ENCODE data around the gene SLC35F3.

The SLC35F3 gene

DNA sequence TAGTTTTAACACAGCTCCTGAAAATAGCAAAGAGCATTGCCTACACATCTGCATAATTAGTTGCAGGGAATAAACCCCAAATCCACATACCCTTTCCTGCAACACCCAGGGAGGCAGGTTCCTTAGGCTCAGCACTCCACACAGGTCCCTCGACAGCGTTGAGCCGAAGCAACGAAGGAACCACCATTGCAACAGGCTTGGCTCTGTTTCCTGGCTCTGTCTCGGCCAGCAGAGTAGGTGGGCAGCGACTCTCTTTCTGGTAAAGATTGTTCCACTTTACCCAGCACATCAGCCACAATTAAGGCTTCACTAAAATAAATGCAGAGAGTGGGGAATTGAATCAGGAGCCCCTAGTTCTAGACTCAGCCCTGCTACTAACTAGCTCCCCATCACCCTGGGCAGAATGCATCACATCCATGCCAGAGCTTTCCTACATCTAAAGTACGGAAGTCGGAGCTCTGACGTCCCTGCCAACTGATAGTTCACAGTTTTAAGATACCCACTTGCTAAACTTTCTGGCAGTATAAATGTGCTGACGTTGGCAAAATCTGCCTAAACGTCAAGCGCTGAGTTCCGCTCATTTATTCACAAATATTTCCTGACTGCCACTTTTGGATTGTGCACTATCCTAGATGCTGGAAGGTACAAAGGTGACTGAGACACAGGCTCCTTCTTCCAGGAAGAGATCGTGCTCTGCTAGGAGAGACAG lies 389.8 kb downstream of the SLC35F3 start:
- TF ChIP-seq TAF1 (IDR thresholded peaks at IDR 0.05; ENCODE audit: borderline replicate concordance, insufficient read depth, low read length) (no peak), FOXP2 (optimal IDR thresholded peaks at IDR 0.05; ENCODE audit: borderline replicate concordance, extremely low read depth, extremely low read length, insufficient read depth) (no peak), SIN3A (IDR thresholded peaks at IDR 0.05; ENCODE audit: borderline replicate concordance, insufficient read depth, low read length) (no peak), POLR2AphosphoS5 (IDR thresholded peaks at IDR 0.05; ENCODE audit: low read depth, low read length) (no peak)
- TF ChIP-seq, protein P1, sequence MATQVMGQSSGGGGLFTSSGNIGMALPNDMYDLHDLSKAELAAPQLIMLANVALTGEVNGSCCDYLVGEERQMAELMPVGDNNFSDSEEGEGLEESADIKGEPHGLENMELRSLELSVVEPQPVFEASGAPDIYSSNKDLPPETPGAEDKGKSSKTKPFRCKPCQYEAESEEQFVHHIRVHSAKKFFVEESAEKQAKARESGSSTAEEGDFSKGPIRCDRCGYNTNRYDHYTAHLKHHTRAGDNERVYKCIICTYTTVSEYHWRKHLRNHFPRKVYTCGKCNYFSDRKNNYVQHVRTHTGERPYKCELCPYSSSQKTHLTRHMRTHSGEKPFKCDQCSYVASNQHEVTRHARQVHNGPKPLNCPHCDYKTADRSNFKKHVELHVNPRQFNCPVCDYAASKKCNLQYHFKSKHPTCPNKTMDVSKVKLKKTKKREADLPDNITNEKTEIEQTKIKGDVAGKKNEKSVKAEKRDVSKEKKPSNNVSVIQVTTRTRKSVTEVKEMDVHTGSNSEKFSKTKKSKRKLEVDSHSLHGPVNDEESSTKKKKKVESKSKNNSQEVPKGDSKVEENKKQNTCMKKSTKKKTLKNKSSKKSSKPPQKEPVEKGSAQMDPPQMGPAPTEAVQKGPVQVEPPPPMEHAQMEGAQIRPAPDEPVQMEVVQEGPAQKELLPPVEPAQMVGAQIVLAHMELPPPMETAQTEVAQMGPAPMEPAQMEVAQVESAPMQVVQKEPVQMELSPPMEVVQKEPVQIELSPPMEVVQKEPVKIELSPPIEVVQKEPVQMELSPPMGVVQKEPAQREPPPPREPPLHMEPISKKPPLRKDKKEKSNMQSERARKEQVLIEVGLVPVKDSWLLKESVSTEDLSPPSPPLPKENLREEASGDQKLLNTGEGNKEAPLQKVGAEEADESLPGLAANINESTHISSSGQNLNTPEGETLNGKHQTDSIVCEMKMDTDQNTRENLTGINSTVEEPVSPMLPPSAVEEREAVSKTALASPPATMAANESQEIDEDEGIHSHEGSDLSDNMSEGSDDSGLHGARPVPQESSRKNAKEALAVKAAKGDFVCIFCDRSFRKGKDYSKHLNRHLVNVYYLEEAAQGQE (IDR thresholded peaks at IDR 0.05; ENCODE audit: insufficient read depth in 1 of 2, low read depth in 2 of 2, low read length in 2 of 2) = no peak

GRCh38 chr1:234295068-234295467 lies 390.6 kb downstream of the SLC35F3 start:
- TF ChIP-seq POLR2AphosphoS5 (IDR thresholded peaks at IDR 0.05; ENCODE audit: low read depth, low read length) (no peak), SIN3A (IDR thresholded peaks at IDR 0.05; ENCODE audit: borderline replicate concordance, insufficient read depth, low read length) (no peak), FOXP2 (optimal IDR thresholded peaks at IDR 0.05; ENCODE audit: borderline replicate concordance, extremely low read depth, extremely low read length, insufficient read depth) (no peak), TAF1 (IDR thresholded peaks at IDR 0.05; ENCODE audit: borderline replicate concordance, insufficient read depth, low read length) (no peak)
- TF ChIP-seq, protein P1 (IDR thresholded peaks at IDR 0.05; ENCODE audit: insufficient read depth in 1 of 2, low read depth in 2 of 2, low read length in 2 of 2) = no peak

DNA sequence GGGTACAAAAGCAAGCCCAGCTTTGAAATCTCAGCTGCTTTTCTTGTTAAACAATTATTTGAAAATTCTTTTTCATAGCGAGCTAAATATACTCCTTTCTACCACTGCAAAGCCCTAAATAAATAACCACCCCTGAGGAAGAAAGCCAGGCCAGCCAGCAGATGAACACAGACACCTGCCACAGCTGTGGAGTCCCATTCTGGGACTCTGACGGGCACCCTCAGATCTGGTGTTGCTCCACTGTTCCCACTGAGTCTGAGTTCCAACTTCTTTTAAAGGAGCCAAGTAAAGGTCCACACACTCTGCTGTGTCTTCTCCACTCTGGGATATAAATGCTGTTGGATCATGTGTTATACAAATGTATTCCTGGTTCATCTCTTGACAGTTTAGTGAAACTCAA lies 391.1 kb downstream of the SLC35F3 start:
- TF ChIP-seq POLR2AphosphoS5 (IDR thresholded peaks at IDR 0.05; ENCODE audit: low read depth, low read length) (no peak), FOXP2 (optimal IDR thresholded peaks at IDR 0.05; ENCODE audit: borderline replicate concordance, extremely low read depth, extremely low read length, insufficient read depth) (no peak), TAF1 (IDR thresholded peaks at IDR 0.05; ENCODE audit: borderline replicate concordance, insufficient read depth, low read length) (no peak), SIN3A (IDR thresholded peaks at IDR 0.05; ENCODE audit: borderline replicate concordance, insufficient read depth, low read length) (no peak)
- TF ChIP-seq, protein P1 (IDR thresholded peaks at IDR 0.05; ENCODE audit: insufficient read depth in 1 of 2, low read depth in 2 of 2, low read length in 2 of 2) = no peak

- TF ChIP-seq SIN3A (IDR thresholded peaks at IDR 0.05; ENCODE audit: borderline replicate concordance, insufficient read depth, low read length) (no peak), POLR2AphosphoS5 (IDR thresholded peaks at IDR 0.05; ENCODE audit: low read depth, low read length) (no peak), FOXP2 (optimal IDR thresholded peaks at IDR 0.05; ENCODE audit: borderline replicate concordance, extremely low read depth, extremely low read length, insufficient read depth) (no peak), TAF1 (IDR thresholded peaks at IDR 0.05; ENCODE audit: borderline replicate concordance, insufficient read depth, low read length) (no peak)
- TF ChIP-seq, protein P1 (IDR thresholded peaks at IDR 0.05; ENCODE audit: insufficient read depth in 1 of 2, low read depth in 2 of 2, low read length in 2 of 2) = no peak
These were observed 392.0 kb downstream of the SLC35F3 start for GRCh38 chr1:234296496-234296895.

All from PFSK-1 (cell line).